IMR-90 (cell line): ENCODE measurements around the gene HSD17B11. TPM values are rescaled to one million over a fixed set of nuclear protein-coding genes. Genes with fewer than 3 reads are reported as not detected.

Experiments
- ATAC-seq: fragments of 200-7000 bp; cut with Tn5 transposase; 2 replicates; pipeline ENCODE4 v1.9.1; 2020; ENCODE audit warnings: low read depth, mild to moderate bottlenecking, moderate library complexity
- BruUV-seq: library from RNA; stranded (reverse); fragments of 400-500 nt; replicated peaks from 2 replicates; lab custom pipeline; 2021; lab: Mats Ljungman, UMichigan
- CTCF ChIA-PET: fragments of 300-600 bp; formaldehyde crosslinking; extraction: SDS; loops from one replicate; lab custom pipeline; 2021; ENCODE audit warnings: antibody characterized with exemption; lab: Yijun Ruan, JAX
- POLR2A ChIA-PET: fragments of 300-600 bp; sonication (Branson Sonifier 250); formaldehyde crosslinking; loops from one replicate; lab custom pipeline; 2022; ENCODE audit warnings: antibody characterized with exemption; ENCODE audit not compliant: unreplicated experiment; lab: Charles Lee
- DNase-seq: peaks from one replicate; pipeline ENCODE4 v3.0.0; 2013
- H2AFZ ChIP-seq: replicated peaks from 2 replicates; pipeline ENCODE3; 2013; ENCODE audit warnings: low read length, mild to moderate bottlenecking; ENCODE audit not compliant: poor library complexity
- H2AK5ac ChIP-seq: 2 replicates; pipeline ENCODE4 v1.6.1; 2013; ENCODE audit warnings: low read depth, low read length, inconsistent platforms
- H2AK9ac ChIP-seq: replicated peaks from 2 replicates; pipeline ENCODE3; 2013; ENCODE audit warnings: mild to moderate bottlenecking, low read depth, low read length, moderate library complexity; ENCODE audit not compliant: poor library complexity
- H2BK120ac ChIP-seq: 2 replicates; pipeline ENCODE4 v1.6.1; 2013; ENCODE audit warnings: low read depth, low read length, inconsistent platforms
- H2BK15ac ChIP-seq: 3 replicates; pipeline ENCODE4 v1.6.1; 2013; ENCODE audit warnings: low read depth, low read length, inconsistent platforms
- H2BK20ac ChIP-seq: 2 replicates; pipeline ENCODE4 v1.6.1; 2013; ENCODE audit warnings: low read depth, mild to moderate bottlenecking, inconsistent platforms, low read length, moderate library complexity
- H2BK5ac ChIP-seq: 2 replicates; pipeline ENCODE4 v1.6.1; 2013; ENCODE audit warnings: mild to moderate bottlenecking, low read depth, low read length, inconsistent platforms; ENCODE audit not compliant: poor library complexity, severe bottlenecking
- H3K14ac ChIP-seq: replicated peaks from 2 replicates; pipeline ENCODE4 v1.6.1; 2013; ENCODE audit warnings: low read depth, low read length, inconsistent platforms
- H3K18ac ChIP-seq: 2 replicates; pipeline ENCODE4 v1.6.1; 2013; ENCODE audit warnings: low read depth, low read length, control low read depth
- H3K23ac ChIP-seq: 2 replicates; pipeline ENCODE4 v1.6.1; 2013; ENCODE audit warnings: low read depth, low read length, inconsistent platforms
- H3K27ac ChIP-seq: 2 replicates; pipeline ENCODE4 v1.5.1; 2013; ENCODE audit warnings: mild to moderate bottlenecking, control low read depth, low read length; ENCODE audit not compliant: insufficient read depth
- H3K27me3 ChIP-seq: 2 replicates; pipeline ENCODE4 v1.6.1; 2013; ENCODE audit warnings: low read length; ENCODE audit not compliant: control insufficient read depth, insufficient read depth
- H3K36me3 ChIP-seq: 2 replicates; pipeline ENCODE4 v1.6.1; 2013; ENCODE audit warnings: low read length, mixed read lengths; ENCODE audit not compliant: control insufficient read depth, insufficient read depth
- H3K4ac ChIP-seq: 2 replicates; pipeline ENCODE4 v1.6.1; 2013; ENCODE audit warnings: low read depth, low read length, inconsistent platforms
- H3K4me1 ChIP-seq: 2 replicates; pipeline ENCODE4 v1.6.1; 2013; ENCODE audit warnings: low read length, mixed read lengths; ENCODE audit not compliant: control insufficient read depth, insufficient read depth
- H3K4me2 ChIP-seq: 2 replicates; pipeline ENCODE4 v1.6.1; 2013; ENCODE audit warnings: low read depth, mild to moderate bottlenecking, control low read depth, low read length, moderate library complexity
- H3K4me3 ChIP-seq: 2 replicates; pipeline ENCODE4 v1.5.1; 2013; ENCODE audit warnings: low read depth, mild to moderate bottlenecking, control low read depth, low read length, moderate library complexity; ENCODE audit not compliant: insufficient read depth
- H3K56ac ChIP-seq: 2 replicates; pipeline ENCODE4 v1.6.1; 2013; ENCODE audit warnings: low read length, inconsistent platforms; ENCODE audit not compliant: insufficient read depth; ENCODE audit errors: extremely low read depth
- H3K79me1 ChIP-seq, 2 experiments: 2 replicates each; pipeline ENCODE4 v1.6.1; 2013; ENCODE audit warnings: low read length in 2 of 2, inconsistent platforms in 1 of 2, low read depth in 1 of 2
- H3K9ac ChIP-seq: 2 replicates; pipeline ENCODE4 v1.6.1; 2013; ENCODE audit warnings: low read depth, low read length, control low read depth
- H3K9me1 ChIP-seq: 2 replicates; pipeline ENCODE4 v1.6.1; 2013; ENCODE audit warnings: low read length, inconsistent platforms; ENCODE audit not compliant: insufficient read depth
- H3K9me3 ChIP-seq: 2 replicates; pipeline ENCODE4 v1.6.1; 2013; ENCODE audit warnings: low read length; ENCODE audit not compliant: control insufficient read depth, insufficient read depth
- H4K20me1 ChIP-seq: 2 replicates; pipeline ENCODE4 v1.6.1; 2013; ENCODE audit warnings: low read length, inconsistent platforms; ENCODE audit not compliant: insufficient read depth
- H4K5ac ChIP-seq: 2 replicates; pipeline ENCODE4 v1.6.1; 2013; ENCODE audit warnings: mild to moderate bottlenecking, low read depth, low read length, control low read depth
- H4K8ac ChIP-seq, 2 experiments: 2 replicates each; pipeline ENCODE4 v1.6.1; 2013; ENCODE audit warnings: low read depth in 2 of 2, low read length in 2 of 2, control low read depth in 1 of 2, inconsistent platforms in 1 of 2
- H4K91ac ChIP-seq: 2 replicates; pipeline ENCODE4 v1.6.1; 2013; ENCODE audit warnings: low read depth, low read length, inconsistent platforms; ENCODE audit not compliant: insufficient read depth
- BHLHE40 ChIP-seq: fragments of 150-350 bp; IDR thresholded peaks from 2 replicates; pipeline ENCODE4 v1.6.1; 2016; ENCODE audit warnings: mild to moderate bottlenecking, low read depth, low read length
- CEBPB ChIP-seq: IDR thresholded peaks from 2 replicates; pipeline ENCODE4 v1.6.1; 2012; ENCODE audit warnings: low read depth, low read length, improper control_type of control experiment
- CHD1 ChIP-seq: IDR thresholded peaks from 2 replicates; pipeline ENCODE4 v1.6.1; 2012; ENCODE audit warnings: low read depth, low read length, improper control_type of control experiment
- FOS ChIP-seq: fragments of 150-350 bp; IDR thresholded peaks from 2 replicates; pipeline ENCODE4 v1.6.1; 2016; ENCODE audit warnings: low read depth, low read length
- MAFK ChIP-seq: IDR thresholded peaks from 2 replicates; pipeline ENCODE4 v1.6.1; 2012; ENCODE audit warnings: low read depth, low read length, improper control_type of control experiment
- MAZ ChIP-seq: IDR thresholded peaks from 2 replicates; pipeline ENCODE4 v1.6.1; 2012; ENCODE audit warnings: low read depth, mild to moderate bottlenecking, low read length, improper control_type of control experiment, moderate library complexity, borderline replicate concordance
- MXI1 ChIP-seq: IDR thresholded peaks from 2 replicates; pipeline ENCODE4 v1.6.1; 2012; ENCODE audit warnings: low read depth, mild to moderate bottlenecking, low read length, moderate library complexity, borderline replicate concordance
- NFE2L2 ChIP-seq: fragments of 150-350 bp; IDR thresholded peaks from 2 replicates; pipeline ENCODE4 v1.6.1; 2016; ENCODE audit warnings: low read depth, mild to moderate bottlenecking, low read length
- POLR2A ChIP-seq: IDR thresholded peaks from 2 replicates; pipeline ENCODE4 v1.6.1; 2012; ENCODE audit warnings: mild to moderate bottlenecking, low read depth, low read length
- RAD21 ChIP-seq: IDR thresholded peaks from 2 replicates; pipeline ENCODE4 v1.6.1; 2012; ENCODE audit warnings: low read length, improper control_type of control experiment
- RCOR1 ChIP-seq: IDR thresholded peaks from 2 replicates; pipeline ENCODE4 v1.6.1; 2012; ENCODE audit warnings: mild to moderate bottlenecking, low read length, improper control_type of control experiment; ENCODE audit not compliant: insufficient replicate concordance
- RFX5 ChIP-seq: IDR thresholded peaks from 2 replicates; pipeline ENCODE4 v1.8.0; 2012; ENCODE audit warnings: low read depth, mild to moderate bottlenecking, low read length, moderate library complexity
- SMC3 ChIP-seq: fragments of 150-350 bp; IDR thresholded peaks from 2 replicates; pipeline ENCODE4 v1.6.1; 2016; ENCODE audit warnings: low read depth, mild to moderate bottlenecking, antibody characterized with exemption, low read length, moderate library complexity
- WGBS, 2 experiments: methylation state at CpG; one replicate each; pipeline versions ENCODE4 v1.1.5 to v1.1.7; 2013; ENCODE audit warnings: missing lambda C conversion rate in 2 of 2; ENCODE audit not compliant: insufficient read length in 1 of 2; ENCODE audit errors: extremely low coverage in 2 of 2; 5-methylcytosine and 5-hydroxymethylcytosine counted together
- dilution Hi-C: fragments of 300-500 bp; cut with HindIII; formaldehyde crosslinking; loops from one replicate; pipeline ENCODE4 v1.14.3; 2018; ENCODE audit warnings: low sequenced_read_pairs; ENCODE audit not compliant: unreplicated experiment
- in situ Hi-C: fragments of 300-500 bp; cut with MboI; formaldehyde crosslinking; loops from 3 replicates; pipeline ENCODE4 v1.14.3; 2019; ENCODE audit warnings: low sequenced_read_pairs, inconsistent platforms, mixed read lengths
- intact Hi-C: fragments of 100-400 bp; cut with micrococcal nuclease; formaldehyde crosslinking; loops from 2 replicates; pipeline ENCODE4 v1.10.0; 2022
- polyA plus RNA-seq, 3 experiments: library from polyadenylated mRNA; depleted of rRNA; stranded (reverse); fragments of >200 nt; gene quantifications; 2 replicates each; pipeline ENCODE4 v1.2.3, GENCODE V29; 2012; ENCODE audit warnings: low replicate concordance in 1 of 3
- total RNA-seq: library from RNA; depleted of rRNA; stranded (reverse); fragments of >200 nt; gene quantifications from 2 replicates; pipeline ENCODE4 v1.2.3, GENCODE V29; 2012
- TF ChIP-seq, protein P1 (sequence below): conservative IDR thresholded peaks from 2 replicates; pipeline ENCODE4 v1.5.1; 2012; ENCODE audit warnings: mild to moderate bottlenecking, low read depth, low read length, improper control_type of control experiment
- TF ChIP-seq, protein P2 (sequence below): fragments of 150-350 bp; IDR thresholded peaks from 2 replicates; pipeline ENCODE4 v1.6.1; 2017; ENCODE audit warnings: mild to moderate bottlenecking, antibody characterized with exemption, low read length, low read depth
- TF ChIP-seq, protein P3 (sequence below): fragments of 150-350 bp; IDR thresholded peaks from 2 replicates; pipeline ENCODE4 v1.6.1; 2016; ENCODE audit warnings: low read depth, mild to moderate bottlenecking, low read length, moderate library complexity, borderline replicate concordance

The HSD17B11 gene
- total and polyA plus RNA-seq, 2 of the 4 experiments (the other 2 are of a cell fraction): 11.3 to 12.0 TPM

DNA sequence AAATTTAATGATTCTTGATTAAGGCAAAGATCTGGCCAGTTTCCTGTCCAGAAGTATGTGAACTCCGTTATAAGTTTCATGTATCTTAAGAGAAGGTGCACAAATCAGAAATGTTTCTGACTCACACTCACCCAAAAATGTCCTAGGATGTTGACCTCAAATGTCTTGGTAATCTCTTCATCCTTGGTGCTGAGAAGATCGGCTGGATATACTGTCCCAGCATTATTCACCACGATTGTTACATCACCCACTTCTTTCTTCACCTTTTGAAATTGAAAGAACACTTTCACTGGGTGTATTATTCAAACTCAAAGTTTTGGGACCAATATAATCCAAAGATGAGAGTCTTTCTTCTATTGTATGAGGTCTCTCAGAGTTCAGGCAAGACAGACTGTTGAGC lies 74.0 kb downstream of the HSD17B11 start:
- Histone ChIP-seq H3K4me2 (no peak overlapping the region), H3K9me3 (no peaks in the 10 kb centered on the region), H3K56ac (no peak overlapping the region), H2AFZ (no peak overlapping the region), H2BK120ac (no peak overlapping the region), H4K5ac (no peak overlapping the region), H4K8ac (no peak overlapping the region), H3K23ac (no peak overlapping the region), H3K14ac (no peak overlapping the region), H4K91ac (no peak overlapping the region), H3K4me3 (no peak overlapping the region), H2BK5ac (no peak overlapping the region), H3K79me1 (no peaks in the 10 kb centered on the region), H2BK20ac (no peak overlapping the region), H3K4me1 (no peaks in the 10 kb centered on the region), H2AK9ac (no peak overlapping the region), H3K18ac (no peak overlapping the region), H2BK15ac (no peak overlapping the region), H3K27me3 (no peaks in the 10 kb centered on the region), H2AK5ac (no peak overlapping the region), H3K36me3 (no peaks in the 10 kb centered on the region), H3K9ac (no peak overlapping the region), H3K27ac (no peak overlapping the region), H3K4ac (no peak overlapping the region), H3K9me1 (no peaks in the 10 kb centered on the region), H4K20me1 (no peaks in the 10 kb centered on the region)
- WGBS, 2 experiments: 100% methylated on average over 1 of the region's 3 CpGs; no CpG with 5 or more reads in 1 of the 2 experiments
- intact Hi-C loops (no loop called here), in situ Hi-C loops (no loop called here), dilution Hi-C loops (no loop called here)
- ChIA-PET CTCF (no interaction called here), POLR2A (no interaction called here)
- ATAC-seq (no peak), DNase-seq (no peak)
- BruUV-seq: no TSS peak
- TF ChIP-seq RAD21 (no peak), CHD1 (no peak), NFE2L2 (no peak), MAFK (no peak), SMC3 (no peak), BHLHE40 (no peak), RFX5 (no peak), POLR2A (no peak), MAZ (no peak), RCOR1 (no peak), MXI1 (no peak), FOS (no peak), CEBPB (no peak)
- TF ChIP-seq, protein P1, sequence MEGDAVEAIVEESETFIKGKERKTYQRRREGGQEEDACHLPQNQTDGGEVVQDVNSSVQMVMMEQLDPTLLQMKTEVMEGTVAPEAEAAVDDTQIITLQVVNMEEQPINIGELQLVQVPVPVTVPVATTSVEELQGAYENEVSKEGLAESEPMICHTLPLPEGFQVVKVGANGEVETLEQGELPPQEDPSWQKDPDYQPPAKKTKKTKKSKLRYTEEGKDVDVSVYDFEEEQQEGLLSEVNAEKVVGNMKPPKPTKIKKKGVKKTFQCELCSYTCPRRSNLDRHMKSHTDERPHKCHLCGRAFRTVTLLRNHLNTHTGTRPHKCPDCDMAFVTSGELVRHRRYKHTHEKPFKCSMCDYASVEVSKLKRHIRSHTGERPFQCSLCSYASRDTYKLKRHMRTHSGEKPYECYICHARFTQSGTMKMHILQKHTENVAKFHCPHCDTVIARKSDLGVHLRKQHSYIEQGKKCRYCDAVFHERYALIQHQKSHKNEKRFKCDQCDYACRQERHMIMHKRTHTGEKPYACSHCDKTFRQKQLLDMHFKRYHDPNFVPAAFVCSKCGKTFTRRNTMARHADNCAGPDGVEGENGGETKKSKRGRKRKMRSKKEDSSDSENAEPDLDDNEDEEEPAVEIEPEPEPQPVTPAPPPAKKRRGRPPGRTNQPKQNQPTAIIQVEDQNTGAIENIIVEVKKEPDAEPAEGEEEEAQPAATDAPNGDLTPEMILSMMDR: no peak
- TF ChIP-seq, protein P2, sequence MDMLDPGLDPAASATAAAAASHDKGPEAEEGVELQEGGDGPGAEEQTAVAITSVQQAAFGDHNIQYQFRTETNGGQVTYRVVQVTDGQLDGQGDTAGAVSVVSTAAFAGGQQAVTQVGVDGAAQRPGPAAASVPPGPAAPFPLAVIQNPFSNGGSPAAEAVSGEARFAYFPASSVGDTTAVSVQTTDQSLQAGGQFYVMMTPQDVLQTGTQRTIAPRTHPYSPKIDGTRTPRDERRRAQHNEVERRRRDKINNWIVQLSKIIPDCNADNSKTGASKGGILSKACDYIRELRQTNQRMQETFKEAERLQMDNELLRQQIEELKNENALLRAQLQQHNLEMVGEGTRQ: no peak
- TF ChIP-seq, protein P3, sequence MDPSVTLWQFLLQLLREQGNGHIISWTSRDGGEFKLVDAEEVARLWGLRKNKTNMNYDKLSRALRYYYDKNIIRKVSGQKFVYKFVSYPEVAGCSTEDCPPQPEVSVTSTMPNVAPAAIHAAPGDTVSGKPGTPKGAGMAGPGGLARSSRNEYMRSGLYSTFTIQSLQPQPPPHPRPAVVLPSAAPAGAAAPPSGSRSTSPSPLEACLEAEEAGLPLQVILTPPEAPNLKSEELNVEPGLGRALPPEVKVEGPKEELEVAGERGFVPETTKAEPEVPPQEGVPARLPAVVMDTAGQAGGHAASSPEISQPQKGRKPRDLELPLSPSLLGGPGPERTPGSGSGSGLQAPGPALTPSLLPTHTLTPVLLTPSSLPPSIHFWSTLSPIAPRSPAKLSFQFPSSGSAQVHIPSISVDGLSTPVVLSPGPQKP: no peak
